Heart right ventricle (tissue), 16 donors: ENCODE results near the gene TNFRSF4. TPM values are rescaled to one million over a fixed set of nuclear protein-coding genes. Genes with fewer than 3 reads are reported as not detected.

Source experiments
- ATAC-seq, 8 donors: fragments of 200-7000 bp; cut with Tn5 transposase; one replicate each; pipeline ENCODE4 v1.9.1; 2020; ENCODE audit warnings: mild to moderate bottlenecking in 8 of 8, moderate library complexity in 8 of 8, moderate number of reproducible peaks in 1 of 8
- DNase-seq, 2 donors: peaks; one replicate each; pipeline ENCODE4 v3.0.0-alpha.2; 2020
- H3K27ac ChIP-seq, 10 donors: fragments of 200-600 bp; sonication (generic) in 2 of 10; one replicate each; pipeline versions ENCODE4 v1.5.0 to v1.8.0; 2020 to 2022; ENCODE audit warnings: mild to moderate bottlenecking in 3 of 10
- H3K27me3 ChIP-seq, 7 donors: fragments of 200-600 bp; one replicate each; pipeline ENCODE4 v1.8.0; 2021 to 2022; ENCODE audit warnings: mild to moderate bottlenecking in 2 of 7
- H3K36me3 ChIP-seq, 9 donors: fragments of 200-600 bp; sonication (generic) in 1 of 9; one replicate each; pipeline versions ENCODE4 v1.5.0 to v1.8.0; 2020 to 2022; ENCODE audit warnings: mild to moderate bottlenecking in 2 of 9
- H3K4me1 ChIP-seq, 9 donors: fragments of 200-600 bp; sonication (generic) in 1 of 9; one replicate each; pipeline versions ENCODE4 v1.5.0 to v1.8.0; 2020 to 2022; ENCODE audit warnings: mild to moderate bottlenecking in 4 of 9
- H3K4me3 ChIP-seq, 10 donors: fragments of 200-600 bp; sonication (generic) in 2 of 10; one replicate each; pipeline versions ENCODE4 v1.5.0 to v1.8.0; 2020 to 2022; ENCODE audit warnings: mild to moderate bottlenecking in 7 of 10, moderate library complexity in 2 of 10
- H3K9me3 ChIP-seq, 11 donors: fragments of 200-600 bp in 10 of 11; sonication (generic) in 2 of 11; one replicate each; pipeline versions ENCODE4 v1.5.0 to v1.8.0; 2013 to 2022; ENCODE audit warnings: mild to moderate bottlenecking in 2 of 11, control low read depth in 1 of 11, moderate library complexity in 1 of 11
- WGBS, 2 donors: extraction: QIAGEN DNeasy Blood & Tissue Kit; methylation state at CpG; one replicate each; pipeline ENCODE4 v1.1.7; 2013; ENCODE audit warnings: inconsistent platforms in 1 of 2; 5-methylcytosine and 5-hydroxymethylcytosine counted together
- intact Hi-C, 10 donors: fragments of 100-400 bp; cut with DNase I; formaldehyde crosslinking; loops; one replicate each; pipeline versions ENCODE4 v1.11.1 to v1.14.2; 2022
- polyA plus RNA-seq, 2 donors: library from polyadenylated mRNA; stranded (reverse); fragments of 200-250 nt; gene quantifications; one replicate each; pipeline ENCODE4 v1.2.3, GENCODE V29; 2013
- total RNA-seq, 10 donors: library from RNA; stranded (reverse); fragmentation: NEBNext Ultra II Directional in 3 of 10; extraction: Animal tissue kit (Norgen Biotek cat#: 25700) in 3 of 10; gene quantifications; one replicate each; pipeline versions ENCODE4 v1.2.1 to v1.2.4, GENCODE V29; 2021 to 2023
- TF ChIP-seq, protein P1 (sequence below), 9 donors: fragments of 200-600 bp; sonication (generic) in 2 of 9; IDR thresholded peaks; one replicate each; pipeline versions ENCODE4 v1.5.0 to v1.8.0; 2021 to 2022; ENCODE audit warnings: antibody characterized with exemption in 9 of 9, mild to moderate bottlenecking in 5 of 9, moderate library complexity in 1 of 9
- donor health status: Arrhythmogenic right ventricular cardiomyopathy.
- donor health status: ischemic (EF 13 %, LVEDD 7.1; RV severe dilation, severe dysfunction).
- donor health status: healthy with polysubstance abuse.
- donor health status: DM: no; HTN: yes; CAD: no.
- donor health status: DM: no; HTN: no; CAD: no.
- donor health status: ischemic (EF 25% LVEDD 6.9; RV normal size, moderate dysfunction).
- donor health status: ischemic (EF 25% LVEDD 5.7; RV mildly dilated, moderate dysfunction).
- donor health status: healthy.
- donor health status: DM: yes; HTN: yes; CAD: no.
- donor health status: Ischemic cardiomyopathy.
- donor health status: ischemic (EF 35%, LVEDD 5.7; RV mildly dilated, moderate dysfunction).
- donor health status: nonischemic (EF 11% LVEDD 7.7; RV severe dilation, severe dysfunction).
- donor health status: DM: yes; HTN: yes; CAD: no.
- donor health status: PGD.
- donor health status: ischemic (EF 29% LVEDD 5.4; RV normal size, mild dysfunction).
- donor health status: nonischemic (EF 23%, LVEDD 6.1; RV moderate dilation, normal function).

TNFRSF4 gene
- total and polyA plus RNA-seq, 12 donors: 0.52 to 24.8 (median 5.0) TPM

DNA sequence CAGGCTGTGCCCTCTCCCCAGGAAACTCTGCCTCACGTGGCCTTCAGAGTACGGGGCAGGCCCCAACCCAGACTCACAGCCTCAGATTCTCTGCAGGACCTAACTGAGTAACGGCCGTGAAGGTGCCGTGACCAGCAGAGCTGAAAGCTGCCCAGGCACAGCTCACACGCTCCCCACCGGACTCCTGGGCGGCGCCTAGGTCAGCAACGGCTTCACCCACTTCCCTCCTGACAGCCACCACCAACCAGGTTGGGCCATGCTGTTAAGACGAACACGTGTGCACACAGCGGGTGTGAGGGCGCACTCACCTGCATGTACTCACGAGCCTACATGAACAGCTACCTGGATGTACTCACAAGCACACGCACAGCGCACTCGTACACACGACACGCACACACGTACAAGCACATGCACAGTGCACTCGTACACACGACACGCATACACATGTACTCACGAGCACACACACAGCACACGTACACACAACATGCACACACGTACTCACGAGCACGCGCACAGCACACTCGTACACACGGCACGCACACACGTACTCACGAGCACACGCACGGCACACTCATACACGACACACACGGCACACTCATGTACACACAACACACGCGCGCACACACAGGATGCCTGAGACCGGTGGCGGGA, 8.7 kb upstream of the TNFRSF4 start:
- peaks cover 0 to 99% (median 56%) of the 10 kb centered on the region in 9 donors for H3K36me3 ChIP-seq
- H3K27me3 ChIP-seq: no peaks in the 10 kb centered on the region
- TF ChIP-seq, protein P1, sequence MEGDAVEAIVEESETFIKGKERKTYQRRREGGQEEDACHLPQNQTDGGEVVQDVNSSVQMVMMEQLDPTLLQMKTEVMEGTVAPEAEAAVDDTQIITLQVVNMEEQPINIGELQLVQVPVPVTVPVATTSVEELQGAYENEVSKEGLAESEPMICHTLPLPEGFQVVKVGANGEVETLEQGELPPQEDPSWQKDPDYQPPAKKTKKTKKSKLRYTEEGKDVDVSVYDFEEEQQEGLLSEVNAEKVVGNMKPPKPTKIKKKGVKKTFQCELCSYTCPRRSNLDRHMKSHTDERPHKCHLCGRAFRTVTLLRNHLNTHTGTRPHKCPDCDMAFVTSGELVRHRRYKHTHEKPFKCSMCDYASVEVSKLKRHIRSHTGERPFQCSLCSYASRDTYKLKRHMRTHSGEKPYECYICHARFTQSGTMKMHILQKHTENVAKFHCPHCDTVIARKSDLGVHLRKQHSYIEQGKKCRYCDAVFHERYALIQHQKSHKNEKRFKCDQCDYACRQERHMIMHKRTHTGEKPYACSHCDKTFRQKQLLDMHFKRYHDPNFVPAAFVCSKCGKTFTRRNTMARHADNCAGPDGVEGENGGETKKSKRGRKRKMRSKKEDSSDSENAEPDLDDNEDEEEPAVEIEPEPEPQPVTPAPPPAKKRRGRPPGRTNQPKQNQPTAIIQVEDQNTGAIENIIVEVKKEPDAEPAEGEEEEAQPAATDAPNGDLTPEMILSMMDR (IDR thresholded peaks at IDR 0.05): no peak
- 93% methylated on average over 44 of the region's 44 CpGs for WGBS, 2 donors
- ATAC-seq: no peak
- peaks cover 0 to 26% (median 5%) of the 10 kb centered on the region in 9 donors for H3K4me1 ChIP-seq
- no peak for DNase-seq
- intact Hi-C loops: no loop called here
- H3K9me3 ChIP-seq: no peaks in the 10 kb centered on the region
- H3K4me3 ChIP-seq: no peak overlapping the region
- H3K27ac ChIP-seq: no peak overlapping the region

DNA sequence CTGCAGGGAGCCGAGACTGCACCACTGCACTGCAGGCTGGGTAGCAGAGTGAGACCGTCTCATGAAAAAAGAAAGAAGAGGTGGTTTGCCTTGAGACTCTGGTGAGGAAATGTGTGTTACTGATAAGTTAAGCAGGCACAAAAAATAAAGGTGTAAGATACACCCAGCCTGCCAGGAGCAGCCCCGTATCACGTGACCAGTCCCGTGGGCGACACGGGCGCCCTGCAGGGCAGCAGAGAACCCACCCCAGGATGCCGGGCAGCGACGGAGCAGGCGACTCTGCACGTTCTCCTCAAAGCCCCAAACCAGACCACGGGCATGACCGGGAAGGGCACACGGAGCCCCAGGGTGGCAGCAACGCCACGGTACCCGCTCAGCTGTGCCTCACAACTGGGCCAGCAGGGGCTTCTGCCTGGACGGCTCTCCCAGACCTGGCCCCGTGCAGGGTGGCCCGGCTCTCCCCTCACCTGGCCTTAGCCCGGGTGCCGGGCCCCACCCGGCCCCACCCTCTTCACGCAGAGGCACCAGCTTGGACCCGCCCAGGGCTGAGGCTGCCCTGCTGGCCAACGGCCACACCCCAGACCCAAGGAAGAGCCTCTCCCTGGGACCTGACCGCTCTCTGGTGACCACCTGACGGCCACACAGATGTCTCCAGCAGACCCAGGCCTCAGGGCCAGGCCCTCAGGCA, 8.1 kb upstream of the TNFRSF4 start:
- H3K36me3 ChIP-seq: peaks cover 0 to 99% (median 56%) of the 10 kb centered on the region in 9 donors
- H3K27ac ChIP-seq: no peak overlapping the region
- H3K4me1 ChIP-seq: peaks cover 0 to 33% (median 6%) of the 10 kb centered on the region in 9 donors
- ATAC-seq: no peak
- no peak overlapping the region for H3K4me3 ChIP-seq
- H3K27me3 ChIP-seq: no peaks in the 10 kb centered on the region
- TF ChIP-seq, protein P1 (IDR thresholded peaks at IDR 0.05): no peak
- intact Hi-C loops: no loop called here
- no peaks in the 10 kb centered on the region for H3K9me3 ChIP-seq
- DNase-seq: no peak
- WGBS, 2 donors: 85 to 86% methylated on average over 30 of the region's 30 CpGs

DNA sequence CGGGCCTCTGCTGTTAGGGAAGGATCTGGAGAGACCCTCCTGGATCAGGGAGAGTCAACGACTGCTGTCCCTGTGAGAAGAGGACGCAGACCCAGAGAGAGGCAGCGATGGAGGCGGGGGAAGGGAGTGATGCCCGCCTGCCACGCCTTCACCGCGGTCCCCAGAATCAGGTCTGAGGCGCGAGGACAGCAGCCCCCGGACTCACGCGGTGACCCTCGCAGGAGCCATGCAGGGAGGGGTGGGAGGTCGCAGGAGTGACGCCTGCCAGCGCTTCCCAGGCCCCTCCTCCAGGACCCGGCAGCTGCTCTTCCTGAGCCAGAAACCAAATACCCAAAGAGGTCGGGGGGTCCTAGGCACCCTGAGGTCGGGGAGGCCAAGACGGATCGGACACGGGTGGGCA, 6.2 kb upstream of the TNFRSF4 start:
- 85 to 89% methylated on average over 24 of the region's 24 CpGs for WGBS, 2 donors
- intact Hi-C loops: no loop called here
- Histone ChIP-seq H3K4me3 (no peak overlapping the region), H3K27me3 (no peaks in the 10 kb centered on the region), H3K4me1 (peaks cover 0 to 35% (median 13%) of the 10 kb centered on the region in 9 donors), H3K9me3 (no peaks in the 10 kb centered on the region), H3K36me3 (peaks cover 0 to 100% (median 62%) of the 10 kb centered on the region in 9 donors), H3K27ac (no peak overlapping the region)
- no peak for ATAC-seq
- TF ChIP-seq, protein P1 (IDR thresholded peaks at IDR 0.05): no peak
- DNase-seq: no peak

DNA sequence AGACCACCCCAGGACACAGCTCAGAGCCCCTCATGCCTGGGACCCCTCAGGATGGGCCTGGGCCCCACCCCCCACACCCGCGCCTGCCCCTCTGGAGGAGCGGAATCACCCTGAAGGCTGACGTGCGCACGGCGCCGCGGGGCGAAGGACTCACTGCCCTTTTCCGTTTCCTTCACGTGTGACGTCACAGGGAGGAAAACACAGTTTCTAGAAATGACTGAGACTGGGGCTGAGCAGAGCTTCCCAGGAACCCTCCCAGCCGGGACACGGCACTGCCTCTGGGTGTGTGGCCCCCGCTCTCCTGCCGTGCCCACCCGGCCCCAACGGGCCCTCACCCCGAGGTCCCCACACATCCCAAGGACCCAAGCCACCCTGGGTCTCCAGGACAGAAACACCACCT, 5.4 kb upstream of the TNFRSF4 start:
- Histone ChIP-seq H3K4me1 (peaks cover under 1 to 39% (median 20%) of the 10 kb centered on the region in 9 donors), H3K27me3 (no peaks in the 10 kb centered on the region), H3K9me3 (no peaks in the 10 kb centered on the region), H3K36me3 (peaks cover 0 to 91% (median 60%) of the 10 kb centered on the region in 9 donors), H3K27ac (peak overlapping the region in 3 of 10 donors; percentile 20 to 78 (median 77)), H3K4me3 (no peak overlapping the region)
- TF ChIP-seq, protein P1 (IDR thresholded peaks at IDR 0.05): no peak
- DNase-seq: no peak
- intact Hi-C loops: no loop called here
- ATAC-seq: peak in 1 of 8 donors; percentile 17
- WGBS, 2 donors: 93 to 94% methylated on average over 20 of the region's 20 CpGs
